PC-9 (cell line): ENCODE measurements around the gene RTN1.

ENCODE experiments used
- EZH2 ChIP-seq: fragments of 200-600 bp; sonication (generic); IDR thresholded peaks from 2 replicates; pipeline ENCODE4 v1.8.0; 2017; ENCODE audit warnings: antibody characterized with exemption, low read depth
- TF ChIP-seq, protein P1 (sequence below): fragments of 200-600 bp; sonication (generic); conservative IDR thresholded peaks from 2 replicates; pipeline ENCODE4 v1.6.1; 2017; ENCODE audit warnings: mixed run types, antibody characterized with exemption, mild to moderate bottlenecking, moderate library complexity

DNA sequence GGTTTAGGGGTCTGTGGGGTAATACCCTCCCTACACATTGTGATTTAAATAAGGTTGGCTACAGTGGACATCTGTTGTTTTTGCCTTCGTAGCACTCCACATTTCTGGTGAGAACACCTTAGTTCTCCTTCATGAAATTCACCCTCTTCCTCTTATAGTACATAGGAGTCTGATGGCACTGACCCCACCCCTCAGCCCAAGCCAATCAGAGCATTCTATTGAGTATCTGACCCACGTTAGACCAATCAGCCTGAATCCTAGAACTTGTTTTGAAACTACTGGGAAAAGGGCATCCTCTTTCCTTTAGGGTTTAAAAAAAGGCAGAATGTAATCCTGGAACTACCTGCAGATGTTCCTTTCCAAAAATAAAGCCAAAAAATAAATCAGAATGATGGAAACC is 33.6 kb upstream of the RTN1 start:
- TF ChIP-seq, protein P1, sequence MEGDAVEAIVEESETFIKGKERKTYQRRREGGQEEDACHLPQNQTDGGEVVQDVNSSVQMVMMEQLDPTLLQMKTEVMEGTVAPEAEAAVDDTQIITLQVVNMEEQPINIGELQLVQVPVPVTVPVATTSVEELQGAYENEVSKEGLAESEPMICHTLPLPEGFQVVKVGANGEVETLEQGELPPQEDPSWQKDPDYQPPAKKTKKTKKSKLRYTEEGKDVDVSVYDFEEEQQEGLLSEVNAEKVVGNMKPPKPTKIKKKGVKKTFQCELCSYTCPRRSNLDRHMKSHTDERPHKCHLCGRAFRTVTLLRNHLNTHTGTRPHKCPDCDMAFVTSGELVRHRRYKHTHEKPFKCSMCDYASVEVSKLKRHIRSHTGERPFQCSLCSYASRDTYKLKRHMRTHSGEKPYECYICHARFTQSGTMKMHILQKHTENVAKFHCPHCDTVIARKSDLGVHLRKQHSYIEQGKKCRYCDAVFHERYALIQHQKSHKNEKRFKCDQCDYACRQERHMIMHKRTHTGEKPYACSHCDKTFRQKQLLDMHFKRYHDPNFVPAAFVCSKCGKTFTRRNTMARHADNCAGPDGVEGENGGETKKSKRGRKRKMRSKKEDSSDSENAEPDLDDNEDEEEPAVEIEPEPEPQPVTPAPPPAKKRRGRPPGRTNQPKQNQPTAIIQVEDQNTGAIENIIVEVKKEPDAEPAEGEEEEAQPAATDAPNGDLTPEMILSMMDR: no peak
- TF ChIP-seq EZH2: no peak
